Hepatocyte (in vitro differentiated cells): ENCODE results near the gene GDF15. TPM values are rescaled to one million over a fixed set of nuclear protein-coding genes. Genes with fewer than 3 reads are reported as not detected.

Experiments
- DNase-seq: peaks from one replicate; pipeline ENCODE4 v3.0.0-alpha.2; 2016; ENCODE audit warnings: low spot score
- H2AFZ ChIP-seq: fragments of 200-600 bp; sonication (generic); 2 replicates; pipeline ENCODE4 v1.6.0; 2016; ENCODE audit warnings: antibody characterized with exemption, mild to moderate bottlenecking
- H3K27ac ChIP-seq: fragments of 200-600 bp; sonication (generic); 2 replicates; pipeline ENCODE4 v1.5.1; 2016; ENCODE audit warnings: mild to moderate bottlenecking
- H3K27me3 ChIP-seq: fragments of 200-600 bp; sonication (generic); 2 replicates; pipeline ENCODE4 v1.6.1; 2016
- H3K36me3 ChIP-seq: fragments of 200-600 bp; sonication (generic); replicated peaks from 2 replicates; pipeline ENCODE4 v1.5.1; 2016; ENCODE audit warnings: low read depth; ENCODE audit not compliant: insufficient read depth
- H3K4me1 ChIP-seq: fragments of 200-600 bp; sonication (generic); 2 replicates; pipeline ENCODE4 v1.5.1; 2016; ENCODE audit warnings: mild to moderate bottlenecking, moderate library complexity; ENCODE audit not compliant: insufficient read depth
- H3K4me2 ChIP-seq: fragments of 200-600 bp; sonication (generic); 2 replicates; pipeline ENCODE4 v1.6.0; 2016
- H3K4me3 ChIP-seq: fragments of 200-600 bp; sonication (generic); 2 replicates; pipeline ENCODE4 v1.5.1; 2016; ENCODE audit warnings: mild to moderate bottlenecking
- H3K79me2 ChIP-seq: fragments of 200-600 bp; sonication (generic); 2 replicates; pipeline ENCODE4 v1.6.0; 2017; ENCODE audit warnings: mild to moderate bottlenecking
- H3K9me2 ChIP-seq: fragments of 200-600 bp; sonication (generic); replicated peaks from 2 replicates; pipeline ENCODE4 v1.6.0; 2017; ENCODE audit warnings: mild to moderate bottlenecking; ENCODE audit not compliant: insufficient read depth
- H3K9me3 ChIP-seq: fragments of 200-600 bp; sonication (generic); 2 replicates; pipeline ENCODE4 v1.5.1; 2016; ENCODE audit warnings: low read depth, mild to moderate bottlenecking
- H4K20me1 ChIP-seq: fragments of 200-600 bp; sonication (generic); 2 replicates; pipeline ENCODE4 v1.6.0; 2016; ENCODE audit warnings: mild to moderate bottlenecking; ENCODE audit not compliant: insufficient read depth, poor library complexity, severe bottlenecking
- EZH2 ChIP-seq: fragments of 200-600 bp; sonication (generic); IDR thresholded peaks from 2 replicates; pipeline ENCODE4 v1.6.1; 2016; ENCODE audit warnings: antibody characterized with exemption, mild to moderate bottlenecking, borderline replicate concordance
- EZH2phosphoT487 ChIP-seq: fragments of 200-600 bp; sonication (generic); IDR thresholded peaks from one replicate; pipeline ENCODE4 v1.6.1; 2018; ENCODE audit warnings: antibody characterized with exemption, mild to moderate bottlenecking, low read depth, moderate library complexity; ENCODE audit not compliant: unreplicated experiment, severe bottlenecking
- WGBS: methylation state at CpG from one replicate; pipeline ENCODE4 v1.1.6; 2016; ENCODE audit warnings: low lambda C conversion rate; ENCODE audit errors: missing lambda C conversion rate; 5-methylcytosine and 5-hydroxymethylcytosine counted together
- microRNA-seq: library from miRNA; unstranded; fragments of <30 nt; microRNA quantifications from one replicate; pipeline ENCODE4, GENCODE V29; 2017
- polyA plus RNA-seq: library from polyadenylated mRNA; unstranded; fragments of >200 nt; fragmentation: Nextera tagmentation; extraction: Ambion mirVana; gene quantifications from 2 replicates; pipeline ENCODE4 v1.2.1, GENCODE V29; 2016
- small RNA-seq: library from RNA; depleted of rRNA; stranded (forward); fragments of <200 nt; gene quantifications from one replicate; pipeline ENCODE3, GENCODE V24; 2014
- total RNA-seq: library from RNA; depleted of rRNA; stranded (reverse); fragments of >200 nt; gene quantifications from 2 replicates; pipeline ENCODE4 v1.2.3, GENCODE V29; 2014
- TF ChIP-seq, protein P1 (sequence below): fragments of 200-600 bp; sonication (generic); IDR thresholded peaks from 2 replicates; pipeline ENCODE4 v1.5.1; 2016; ENCODE audit warnings: antibody characterized with exemption, mild to moderate bottlenecking; ENCODE audit not compliant: poor library complexity

GDF15 gene
- total and polyA plus RNA-seq, 2 experiments from 2014 or later = 123 to 175 TPM

DNA sequence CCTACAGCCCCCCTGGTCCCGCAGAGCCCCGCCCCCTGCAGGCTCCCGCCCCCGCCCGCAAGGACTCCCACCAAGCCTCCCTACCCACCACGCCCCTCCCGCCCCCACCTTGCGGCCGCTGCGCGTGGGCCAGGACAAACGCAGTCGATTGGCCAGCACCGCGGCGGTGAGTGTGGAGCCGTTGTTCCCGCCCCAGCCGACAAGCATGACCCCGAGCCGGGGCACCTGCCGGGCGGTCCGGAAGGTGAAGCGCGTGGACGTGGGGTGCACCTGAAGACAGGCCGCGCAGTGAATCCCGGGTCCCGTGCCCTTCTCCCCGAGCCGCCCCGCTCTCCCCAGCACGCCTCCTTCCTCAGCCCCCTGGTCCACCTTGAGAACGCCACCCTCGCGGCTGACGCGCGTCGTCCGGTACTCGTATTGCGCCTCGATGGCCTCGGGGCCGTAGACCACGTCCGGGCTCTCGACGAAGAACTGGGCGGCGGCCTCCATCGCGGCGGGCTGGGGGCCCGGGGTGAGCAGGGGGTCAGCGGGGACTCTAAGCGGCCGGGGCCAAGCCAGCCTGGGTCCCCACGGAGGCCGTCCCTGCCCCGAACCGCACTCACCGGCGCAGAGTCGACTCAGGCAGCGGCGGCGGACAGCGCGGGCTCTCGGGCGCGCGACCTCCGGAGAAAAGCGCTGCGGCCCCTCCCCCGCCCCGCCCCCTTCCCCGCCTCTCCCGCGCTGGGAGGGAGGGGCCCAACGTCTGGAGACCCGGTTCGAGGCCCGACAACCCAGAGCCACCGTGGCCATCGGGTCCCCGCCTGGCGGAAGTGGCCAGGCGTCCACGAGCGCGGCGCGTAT, 51.8 kb downstream of the GDF15 start, which contains the start of gene ISYNA1:
Gene ISYNA1 (minus strand): TSS at position 643 of the 840 bp plus-strand sequence. CDS start 154 bp downstream, at position 489.
- H3K27me3 ChIP-seq = no peaks in the 10 kb centered on the region
- no peaks in the 10 kb centered on the region for H3K9me3 ChIP-seq
- WGBS = under 1% methylated on average over 26 of the region's 99 CpGs
- peak within 1 kb of the TSS; percentile 44 for H2AFZ ChIP-seq
- H3K4me1 ChIP-seq = peaks cover 46% of the 10 kb centered on the region
- H3K4me2 ChIP-seq = peak within 1 kb of the TSS; percentile 95
- H4K20me1 ChIP-seq = no peaks in the 10 kb centered on the region
- H3K4me3 ChIP-seq = peak within 1 kb of the TSS; percentile 74
- peak; percentile 76 for DNase-seq
- H3K27ac ChIP-seq = peak within 1 kb of the TSS; percentile 86
- no peaks in the 10 kb centered on the region for H3K9me2 ChIP-seq
- TF ChIP-seq, protein P1, sequence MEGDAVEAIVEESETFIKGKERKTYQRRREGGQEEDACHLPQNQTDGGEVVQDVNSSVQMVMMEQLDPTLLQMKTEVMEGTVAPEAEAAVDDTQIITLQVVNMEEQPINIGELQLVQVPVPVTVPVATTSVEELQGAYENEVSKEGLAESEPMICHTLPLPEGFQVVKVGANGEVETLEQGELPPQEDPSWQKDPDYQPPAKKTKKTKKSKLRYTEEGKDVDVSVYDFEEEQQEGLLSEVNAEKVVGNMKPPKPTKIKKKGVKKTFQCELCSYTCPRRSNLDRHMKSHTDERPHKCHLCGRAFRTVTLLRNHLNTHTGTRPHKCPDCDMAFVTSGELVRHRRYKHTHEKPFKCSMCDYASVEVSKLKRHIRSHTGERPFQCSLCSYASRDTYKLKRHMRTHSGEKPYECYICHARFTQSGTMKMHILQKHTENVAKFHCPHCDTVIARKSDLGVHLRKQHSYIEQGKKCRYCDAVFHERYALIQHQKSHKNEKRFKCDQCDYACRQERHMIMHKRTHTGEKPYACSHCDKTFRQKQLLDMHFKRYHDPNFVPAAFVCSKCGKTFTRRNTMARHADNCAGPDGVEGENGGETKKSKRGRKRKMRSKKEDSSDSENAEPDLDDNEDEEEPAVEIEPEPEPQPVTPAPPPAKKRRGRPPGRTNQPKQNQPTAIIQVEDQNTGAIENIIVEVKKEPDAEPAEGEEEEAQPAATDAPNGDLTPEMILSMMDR = no peak
- no peak for TF ChIP-seq EZH2phosphoT487
- TF ChIP-seq EZH2 = no peak
- H3K36me3 ChIP-seq = no peaks in the 10 kb centered on the region
- peaks cover 11% of the 10 kb centered on the region for H3K79me2 ChIP-seq

DNA sequence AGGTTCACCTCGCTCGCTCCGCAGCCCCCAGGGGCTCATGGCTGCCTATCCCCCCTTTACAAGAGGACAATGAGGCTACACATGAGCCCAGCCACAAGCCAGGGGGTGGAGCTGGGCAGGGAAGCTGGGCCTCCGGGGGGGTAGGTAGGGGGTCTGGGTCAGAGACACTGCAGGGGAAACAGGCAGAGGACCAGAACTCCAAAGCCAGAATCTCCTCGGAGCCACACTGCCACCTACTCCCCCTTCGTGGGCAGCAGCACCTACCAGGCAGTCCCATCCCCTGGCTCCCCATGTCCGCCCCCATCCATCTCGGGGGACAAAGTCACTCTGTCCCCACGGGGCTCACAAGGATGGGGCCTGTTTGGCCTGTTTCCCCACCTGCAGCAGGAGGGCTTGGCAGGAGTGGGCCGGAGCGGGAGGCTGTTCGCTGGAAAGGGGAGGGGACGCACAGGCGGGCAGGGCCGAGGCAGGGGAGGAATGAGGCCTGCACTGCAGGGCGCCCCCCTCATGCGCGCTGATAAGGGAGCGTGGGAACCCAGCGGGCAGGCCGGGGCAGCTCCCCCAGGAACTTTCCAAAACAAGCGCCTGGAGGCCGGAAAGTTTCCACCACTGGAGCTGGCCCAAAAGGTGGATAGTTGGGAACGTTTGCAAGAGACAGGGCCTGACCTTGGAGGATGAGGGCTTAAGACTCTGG, 52.5 kb downstream of the GDF15 start:
- peak overlapping the region; percentile 44 for H2AFZ ChIP-seq
- peaks cover 5% of the 10 kb centered on the region for H3K79me2 ChIP-seq
- H3K27me3 ChIP-seq = no peaks in the 10 kb centered on the region
- H3K27ac ChIP-seq = peak overlapping the region; percentile 86
- H3K4me2 ChIP-seq = peak overlapping the region; percentile 95
- H4K20me1 ChIP-seq = no peaks in the 10 kb centered on the region
- TF ChIP-seq EZH2 (no peak), EZH2phosphoT487 (no peak)
- TF ChIP-seq, protein P1 = no peak
- no peaks in the 10 kb centered on the region for H3K9me3 ChIP-seq
- H3K36me3 ChIP-seq = no peaks in the 10 kb centered on the region
- H3K9me2 ChIP-seq = no peaks in the 10 kb centered on the region
- peak overlapping the region; percentile 74 for H3K4me3 ChIP-seq
- 19% methylated on average over 22 of the region's 24 CpGs for WGBS
- DNase-seq = peak; percentile 75
- H3K4me1 ChIP-seq = peaks cover 40% of the 10 kb centered on the region

Small RNA genes within 50 kb of the gene (microRNA-seq; reads per million reads assigned to microRNA genes)
- not detected for gene MIR3189

Small RNA genes within 50 kb of the gene (small RNA-seq; reads per million reads assigned to genes)
- not detected for gene MIR3189

Other genes with a start within 250 kb of the GDF15 start
- 29.9 and 38.7 TPM in 2 replicates for gene PIK3R2, start 233.0 kb upstream of the GDF15 start, total RNA-seq
- 49.5 and 52.2 TPM in 2 replicates for gene PIK3R2, start 233.0 kb upstream of the GDF15 start, polyA plus RNA-seq
- 95.7 and 133 TPM in 2 replicates for gene IFI30, start 212.3 kb upstream of the GDF15 start, total RNA-seq
- 129 and 170 TPM in 2 replicates for gene IFI30, start 212.3 kb upstream of the GDF15 start, polyA plus RNA-seq
- 31.8 and 36.9 TPM in 2 replicates for gene MPV17L2, start 192.9 kb upstream of the GDF15 start, total RNA-seq
- gene MPV17L2, start 192.9 kb upstream of the GDF15 start, polyA plus RNA-seq = 22.4 and 26.0 TPM in 2 replicates
- 0.60 and 2.2 TPM in 2 replicates for gene RAB3A, start 182.1 kb upstream of the GDF15 start, total RNA-seq
- gene RAB3A, start 182.1 kb upstream of the GDF15 start, polyA plus RNA-seq = 2.6 and 3.0 TPM in 2 replicates
- gene PDE4C, start 159.7 kb upstream of the GDF15 start, total RNA-seq = 0.43 and 0.72 TPM in 2 replicates
- 0.10 and 0.47 TPM in 2 replicates for gene PDE4C, start 159.7 kb upstream of the GDF15 start, polyA plus RNA-seq
- gene IQCN, start 111.7 kb upstream of the GDF15 start, total RNA-seq = 3.7 and 3.9 TPM in 2 replicates
- 1.5 and 2.3 TPM in 2 replicates for gene IQCN, start 111.7 kb upstream of the GDF15 start, polyA plus RNA-seq
- 307 and 379 TPM in 2 replicates for gene JUND, start 104.5 kb upstream of the GDF15 start, total RNA-seq
- 698 and 768 TPM in 2 replicates for gene JUND, start 104.5 kb upstream of the GDF15 start, polyA plus RNA-seq
- gene LSM4, start 63.1 kb upstream of the GDF15 start, total RNA-seq = 185 and 202 TPM in 2 replicates
- 218 and 226 TPM in 2 replicates for gene LSM4, start 63.1 kb upstream of the GDF15 start, polyA plus RNA-seq
- 35.0 and 36.1 TPM in 2 replicates for gene PGPEP1, start 45.6 kb upstream of the GDF15 start, total RNA-seq
- 24.8 and 26.8 TPM in 2 replicates for gene PGPEP1, start 45.6 kb upstream of the GDF15 start, polyA plus RNA-seq
- 0.16 TPM in 1 of 2 replicates, not detected in the other for gene LRRC25, start 11.5 kb downstream of the GDF15 start, total RNA-seq
- 0.36 and 1.5 TPM in 2 replicates for gene LRRC25, start 11.5 kb downstream of the GDF15 start, polyA plus RNA-seq
- gene SSBP4, start 33.2 kb downstream of the GDF15 start, total RNA-seq = 55.8 and 72.6 TPM in 2 replicates
- gene SSBP4, start 33.2 kb downstream of the GDF15 start, polyA plus RNA-seq = 156 and 169 TPM in 2 replicates
- gene ISYNA1, start 52.0 kb downstream of the GDF15 start, total RNA-seq = 51.5 and 54.9 TPM in 2 replicates
- 144 and 188 TPM in 2 replicates for gene ISYNA1, start 52.0 kb downstream of the GDF15 start, polyA plus RNA-seq
- gene ELL, start 135.9 kb downstream of the GDF15 start, total RNA-seq = 3.9 and 11.0 TPM in 2 replicates
- gene ELL, start 135.9 kb downstream of the GDF15 start, polyA plus RNA-seq = 15.0 and 18.1 TPM in 2 replicates
- gene FKBP8, start 157.4 kb downstream of the GDF15 start, total RNA-seq = 183 and 195 TPM in 2 replicates
- gene FKBP8, start 157.4 kb downstream of the GDF15 start, polyA plus RNA-seq = 247 and 262 TPM in 2 replicates
- 76.3 and 91.7 TPM in 2 replicates for gene KXD1, start 171.7 kb downstream of the GDF15 start, total RNA-seq
- 85.7 and 89.2 TPM in 2 replicates for gene KXD1, start 171.7 kb downstream of the GDF15 start, polyA plus RNA-seq
- gene UBA52, start 185.7 kb downstream of the GDF15 start, total RNA-seq = 561 and 593 TPM in 2 replicates
- 470 and 498 TPM in 2 replicates for gene UBA52, start 185.7 kb downstream of the GDF15 start, polyA plus RNA-seq
- gene REX1BD, start 202.6 kb downstream of the GDF15 start, total RNA-seq = 59.9 and 62.6 TPM in 2 replicates
- gene REX1BD, start 202.6 kb downstream of the GDF15 start, polyA plus RNA-seq = 105 and 131 TPM in 2 replicates
- 8.6 and 13.9 TPM in 2 replicates for gene CRLF1, start 220.6 kb downstream of the GDF15 start, total RNA-seq
- gene CRLF1, start 220.6 kb downstream of the GDF15 start, polyA plus RNA-seq = 28.4 and 42.2 TPM in 2 replicates
- 0.40 and 1.5 TPM in 2 replicates for gene TMEM59L, start 226.7 kb downstream of the GDF15 start, total RNA-seq
- gene TMEM59L, start 226.7 kb downstream of the GDF15 start, polyA plus RNA-seq = 4.9 and 9.1 TPM in 2 replicates